Skeletal muscle tissue (tissue), 4 donors: ENCODE measurements around the gene SLFN14. TPM values are rescaled to one million over a fixed set of nuclear protein-coding genes. Genes with fewer than 3 reads are reported as not detected.
"Not testable (repeated sequence)": the region's sequence is repeated elsewhere in the genome, so short reads cannot be mapped to it uniquely, and the experiment has no call there.

Source experiments
- H3K27ac ChIP-seq: one replicate; pipeline ENCODE4 v1.7.0; 2013; ENCODE audit warnings: mild to moderate bottlenecking, low read depth, low read length, inconsistent platforms
- H3K27me3 ChIP-seq, 3 donors: one replicate each; pipeline ENCODE4 v1.7.0; 2013; ENCODE audit warnings: low read length in 3 of 3; ENCODE audit not compliant: control insufficient read depth in 3 of 3, insufficient read depth in 3 of 3
- H3K36me3 ChIP-seq, 3 donors: one replicate each; pipeline ENCODE4 v1.7.0; 2013; ENCODE audit warnings: low read length in 3 of 3; ENCODE audit not compliant: control insufficient read depth in 3 of 3, insufficient read depth in 3 of 3
- H3K4me1 ChIP-seq, 3 donors: one replicate each; pipeline ENCODE4 v1.7.0; 2013; ENCODE audit warnings: low read length in 3 of 3, mild to moderate bottlenecking in 3 of 3; ENCODE audit not compliant: control insufficient read depth in 3 of 3, insufficient read depth in 3 of 3
- H3K4me3 ChIP-seq, 3 donors: one replicate each; pipeline ENCODE4 v1.7.0; 2013; ENCODE audit warnings: low read length in 3 of 3
- H3K9ac ChIP-seq, 3 donors: one replicate each; pipeline ENCODE4 v1.7.0; 2013; ENCODE audit warnings: low read length in 3 of 3, mild to moderate bottlenecking in 3 of 3, moderate library complexity in 2 of 3, low read depth in 1 of 3
- H3K9me3 ChIP-seq, 3 donors: one replicate each; pipeline ENCODE4 v1.7.0; 2013; ENCODE audit warnings: low read length in 3 of 3; ENCODE audit not compliant: control insufficient read depth in 3 of 3
- total RNA-seq: library from RNA; depleted of rRNA; stranded (reverse); fragments of >200 nt; gene quantifications from one replicate; pipeline ENCODE4 v1.2.3, GENCODE V29; 2014
- donor health status: Osteomylitis.

The SLFN14 gene
- total RNA-seq, 1 donor from 2014 or later = 1.0 TPM

GRCh38 chr17:35531160-35531559, 29.5 kb downstream of the SLFN14 start:
- no peaks in the 10 kb centered on the region for H3K9me3 ChIP-seq
- H3K36me3 ChIP-seq = no peaks in the 10 kb centered on the region
- H3K4me3 ChIP-seq = no peak overlapping the region
- no peak overlapping the region for H3K27ac ChIP-seq
- no peaks in the 10 kb centered on the region for H3K4me1 ChIP-seq
- no peaks in the 10 kb centered on the region for H3K27me3 ChIP-seq
- H3K9ac ChIP-seq = no peak overlapping the region

GRCh38 chr17:35529866-35530265, 30.8 kb downstream of the SLFN14 start:
- Histone ChIP-seq H3K27me3 (no peaks in the 10 kb centered on the region), H3K27ac (no peak overlapping the region), H3K9ac (no peak overlapping the region), H3K4me1 (no peaks in the 10 kb centered on the region), H3K4me3 (no peak overlapping the region), H3K36me3 (no peaks in the 10 kb centered on the region), H3K9me3 (no peaks in the 10 kb centered on the region)

DNA sequence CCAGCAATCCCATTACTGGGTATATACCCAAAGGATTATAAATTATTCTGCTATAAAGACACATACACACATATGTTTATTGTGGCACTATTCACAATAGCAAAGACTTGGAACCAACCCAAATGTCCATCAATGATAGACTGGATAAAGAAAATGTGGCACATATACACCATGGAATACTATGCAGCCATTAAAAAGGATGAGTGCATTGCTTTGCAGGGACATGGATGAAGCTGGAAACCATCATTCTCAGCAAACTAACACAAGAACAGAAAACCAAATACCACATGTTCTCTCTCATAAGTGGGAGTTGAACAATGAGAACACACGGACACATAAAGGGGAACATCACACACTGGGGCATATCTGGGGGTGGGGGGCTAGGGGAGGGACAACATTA, 31.3 kb downstream of the SLFN14 start:
- not testable (repeated sequence) for H3K36me3 ChIP-seq

DNA sequence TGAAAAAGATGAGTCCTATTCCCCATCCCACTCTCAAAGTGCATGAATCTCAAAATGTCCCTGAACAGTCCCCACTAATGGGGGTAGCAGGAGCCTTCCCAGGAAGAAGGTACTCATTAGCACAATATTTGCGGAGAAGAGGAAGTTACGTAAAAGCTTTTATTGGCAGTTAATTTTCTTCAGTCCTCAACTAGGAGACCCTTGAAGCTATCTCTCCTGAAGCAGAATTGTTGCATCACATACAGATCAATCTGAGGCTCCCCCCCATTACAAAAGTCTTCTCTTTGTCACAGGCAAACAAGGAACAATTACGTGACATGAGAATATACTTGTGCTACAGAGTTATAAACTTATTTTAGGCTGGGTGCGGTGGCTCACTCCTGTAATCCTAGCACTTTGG, 37.3 kb downstream of the SLFN14 start:
- H3K36me3 ChIP-seq = no peaks in the 10 kb centered on the region
- H3K4me1 ChIP-seq = no peaks in the 10 kb centered on the region
- H3K27ac ChIP-seq = no peak overlapping the region
- H3K4me3 ChIP-seq = no peak overlapping the region
- H3K27me3 ChIP-seq = peaks cover 0 to 7% (median 0%) of the 10 kb centered on the region in 3 donors
- no peak overlapping the region for H3K9ac ChIP-seq
- no peaks in the 10 kb centered on the region for H3K9me3 ChIP-seq

More for the DNA sequence above, 31.3 kb downstream of the SLFN14 start:
- not testable (repeated sequence) for H3K9me3 ChIP-seq, H3K4me1 ChIP-seq, H3K9ac ChIP-seq, H3K27ac ChIP-seq, H3K4me3 ChIP-seq, H3K27me3 ChIP-seq

- not testable (repeated sequence) for H3K27ac ChIP-seq, H3K36me3 ChIP-seq, H3K4me1 ChIP-seq, H3K9me3 ChIP-seq, H3K27me3 ChIP-seq, H3K4me3 ChIP-seq, H3K9ac ChIP-seq
Measured at GRCh38 chr17:35521654-35522256, 38.9 kb downstream of the SLFN14 start.

GRCh38 chr17:35521150-35521549, 39.5 kb downstream of the SLFN14 start:
- Histone ChIP-seq H3K9me3 (no peaks in the 10 kb centered on the region), H3K27me3 (peaks cover 0 to 14% (median 0%) of the 10 kb centered on the region in 3 donors), H3K36me3 (no peaks in the 10 kb centered on the region), H3K27ac (no peak overlapping the region), H3K4me1 (no peaks in the 10 kb centered on the region), H3K4me3 (no peak overlapping the region), H3K9ac (no peak overlapping the region)

- Histone ChIP-seq H3K9me3 (no peaks in the 10 kb centered on the region), H3K4me3 (no peak overlapping the region), H3K27ac (no peak overlapping the region), H3K36me3 (no peaks in the 10 kb centered on the region), H3K4me1 (no peaks in the 10 kb centered on the region), H3K27me3 (peaks cover 0 to 19% (median 2%) of the 10 kb centered on the region in 3 donors), H3K9ac (no peak overlapping the region)
Measured at GRCh38 chr17:35519906-35520442, 40.6 kb downstream of the SLFN14 start.

GRCh38 chr17:35519439-35519838, 41.2 kb downstream of the SLFN14 start:
- Histone ChIP-seq H3K27ac (no peak overlapping the region), H3K9me3 (no peaks in the 10 kb centered on the region), H3K4me1 (no peaks in the 10 kb centered on the region), H3K4me3 (no peak overlapping the region), H3K36me3 (no peaks in the 10 kb centered on the region), H3K9ac (no peak overlapping the region), H3K27me3 (peaks cover 0 to 23% (median 2%) of the 10 kb centered on the region in 3 donors)

DNA sequence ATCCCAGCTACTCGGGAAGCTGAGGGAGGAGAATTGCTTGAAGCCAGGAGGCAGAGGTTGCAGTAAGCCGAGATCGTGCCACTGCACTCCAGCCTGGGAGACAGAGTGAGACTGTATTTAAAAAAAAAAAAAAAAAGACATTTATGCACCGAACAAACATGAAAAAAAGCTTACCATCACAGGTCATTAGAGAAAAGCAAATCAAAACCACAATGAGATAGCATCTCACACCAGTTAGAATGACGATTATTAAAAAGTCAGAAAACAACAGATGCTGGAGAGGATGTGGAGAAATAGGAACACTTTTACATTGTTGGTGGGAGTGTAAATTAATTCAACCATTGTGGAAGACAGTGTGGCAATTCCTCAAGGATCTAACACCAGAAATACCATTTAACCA, 42.2 kb downstream of the SLFN14 start:
- not testable (repeated sequence) for H3K27ac ChIP-seq, H3K9me3 ChIP-seq, H3K9ac ChIP-seq, H3K4me1 ChIP-seq, H3K36me3 ChIP-seq, H3K4me3 ChIP-seq
- H3K27me3 ChIP-seq = peaks cover 0 to 17% (median 2%) of the 10 kb centered on the region in 3 donors

DNA sequence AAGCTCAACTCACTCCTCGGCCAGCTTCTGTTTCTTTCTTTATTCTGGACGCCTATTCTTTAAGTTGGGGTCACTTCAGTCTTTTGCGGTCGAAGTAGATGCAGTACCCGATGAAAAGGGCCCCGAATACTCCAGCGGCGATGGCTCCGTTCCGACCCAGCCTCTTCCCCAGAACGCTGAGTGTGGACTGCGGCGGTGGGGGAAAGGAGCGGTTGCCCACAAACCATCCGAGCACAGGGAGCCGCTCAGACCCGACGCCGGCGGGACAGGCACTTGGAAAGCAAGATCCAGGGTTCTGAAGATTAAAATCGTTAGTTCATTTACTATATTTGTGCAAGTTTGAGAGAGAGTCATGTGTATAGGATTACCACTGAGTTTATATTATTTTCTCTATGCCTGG, 45.6 kb downstream of the SLFN14 start:
- Histone ChIP-seq H3K4me3 (no peak overlapping the region), H3K4me1 (no peaks in the 10 kb centered on the region), H3K9ac (no peak overlapping the region), H3K27me3 (peaks cover 2 to 20% (median 3%) of the 10 kb centered on the region in 3 donors), H3K36me3 (no peaks in the 10 kb centered on the region), H3K9me3 (no peaks in the 10 kb centered on the region), H3K27ac (no peak overlapping the region)
